ENCODE results near the gene ZNF785.
"Not testable (repeated sequence)": the region's sequence is repeated elsewhere in the genome, so short reads cannot be mapped to it uniquely, and the experiment has no call there.

ZNF785 gene

GRCh38 chr16:30585400-30586191 is at the start of gene ZNF785:
Gene ZNF785 (minus strand): TSS chr16:30585697. CDS start chr16:30585611, 86 bp downstream.
- peak; percentile 98 for DNase-seq

- no peak for DNase-seq
Observed at GRCh38 chr16:30633526-30633925, 48.0 kb upstream of the ZNF785 start.

GRCh38 chr16:30632454-30632853 is 47.0 kb upstream of the ZNF785 start:
- not testable (repeated sequence) for DNase-seq

GRCh38 chr16:30628628-30629540 is 43.4 kb upstream of the ZNF785 start:
- peak; percentile 72 for DNase-seq

- no peak for DNase-seq
Observed at GRCh38 chr16:30626236-30626635, 40.7 kb upstream of the ZNF785 start.

GRCh38 chr16:30623536-30624283 is 38.2 kb upstream of the ZNF785 start:
- DNase-seq = no peak

GRCh38 chr16:30622455-30623032 is 37.0 kb upstream of the ZNF785 start:
- DNase-seq = no peak

- no peak for DNase-seq
Observed at GRCh38 chr16:30621765-30622164, 36.3 kb upstream of the ZNF785 start.

- DNase-seq = no peak
Observed at GRCh38 chr16:30620169-30620568, 34.7 kb upstream of the ZNF785 start.

GRCh38 chr16:30619638-30620037 is 34.1 kb upstream of the ZNF785 start:
- DNase-seq = no peak

- DNase-seq = no peak
Observed at GRCh38 chr16:30619202-30619601, 33.7 kb upstream of the ZNF785 start.

- no peak for DNase-seq
Observed at GRCh38 chr16:30615358-30616091, 30.0 kb upstream of the ZNF785 start.

GRCh38 chr16:30609926-30610839 is 24.7 kb upstream of the ZNF785 start, which contains the start of gene ZNF689:
Gene ZNF689 (minus strand): TSS chr16:30610389. CDS start chr16:30610041, 348 bp downstream.
- DNase-seq = peak; percentile 97

GRCh38 chr16:30609002-30609925 is 23.8 kb upstream of the ZNF785 start:
- DNase-seq = peak; percentile 77

- DNase-seq = no peak
Observed at GRCh38 chr16:30606004-30606403, 20.5 kb upstream of the ZNF785 start.

GRCh38 chr16:30605158-30605557 is 19.7 kb upstream of the ZNF785 start:
- no peak for DNase-seq

- DNase-seq = no peak
Observed at GRCh38 chr16:30604316-30604947, 18.9 kb upstream of the ZNF785 start.

GRCh38 chr16:30603945-30604315 is 18.4 kb upstream of the ZNF785 start:
- DNase-seq = no peak
